Neural progenitor cell (in vitro differentiated cells): Measurements from ENCODE around the gene GAGE12D. TPM values are rescaled to one million over a fixed set of nuclear protein-coding genes. Genes with fewer than 3 reads are reported as not detected.
"Not testable (repeated sequence)": the region's sequence is repeated elsewhere in the genome, so short reads cannot be mapped to it uniquely, and the experiment has no call there.

Experiments
- DNase-seq: peaks from one replicate; pipeline ENCODE4 v3.0.0-alpha.2; 2016; ENCODE audit warnings: low spot score
- H2AFZ ChIP-seq: fragments of 200-600 bp; sonication (generic); replicated peaks from 2 replicates; pipeline ENCODE4 v1.6.1; 2016; ENCODE audit warnings: antibody characterized with exemption
- H3F3A ChIP-seq: fragments of 200-600 bp; sonication (generic); 2 replicates; pipeline ENCODE4 v1.6.1; 2016; ENCODE audit warnings: antibody characterized with exemption, low read depth
- H3K27ac ChIP-seq: fragments of 200-600 bp; sonication (generic); 2 replicates; pipeline ENCODE4 v1.5.1; 2016; ENCODE audit warnings: mild to moderate bottlenecking
- H3K27me3 ChIP-seq: fragments of 200-600 bp; sonication (generic); 2 replicates; pipeline ENCODE4 v1.6.1; 2016; ENCODE audit warnings: mild to moderate bottlenecking, moderate library complexity
- H3K36me3 ChIP-seq: fragments of 200-600 bp; sonication (generic); 2 replicates; pipeline ENCODE4 v1.5.1; 2016
- H3K4me1 ChIP-seq: fragments of 200-600 bp; sonication (generic); 2 replicates; pipeline ENCODE4 v1.6.1; 2016; ENCODE audit warnings: mixed run types
- H3K4me2 ChIP-seq: fragments of 200-600 bp; sonication (generic); 2 replicates; pipeline ENCODE4 v1.6.1; 2016
- H3K4me3 ChIP-seq: fragments of 200-600 bp; sonication (generic); 2 replicates; pipeline ENCODE4 v1.5.1; 2016
- H3K79me2 ChIP-seq: fragments of 200-600 bp; sonication (generic); 2 replicates; pipeline ENCODE4 v1.6.1; 2016; ENCODE audit warnings: low read depth
- H3K9ac ChIP-seq: fragments of 200-600 bp; sonication (generic); 2 replicates; pipeline ENCODE4 v1.6.1; 2016
- H3K9me3 ChIP-seq: fragments of 200-600 bp; sonication (generic); 2 replicates; pipeline ENCODE4 v1.5.1; 2016; ENCODE audit warnings: low read depth
- H4K20me1 ChIP-seq: fragments of 200-600 bp; sonication (generic); 2 replicates; pipeline ENCODE4 v1.6.1; 2016; ENCODE audit warnings: low read depth
- H3K27ac Mint-ChIP-seq: 3 replicates; pipeline ENCODE4 v1.8.0; 2021; ENCODE audit warnings: mixed read lengths
- H3K27me3 Mint-ChIP-seq: 2 replicates; pipeline ENCODE4 v1.8.0; 2022; ENCODE audit warnings: low read depth, mild to moderate bottlenecking, inconsistent platforms, moderate library complexity, mixed read lengths; ENCODE audit not compliant: insufficient read depth
- H3K36me3 Mint-ChIP-seq: 3 replicates; pipeline ENCODE4 v1.8.0; 2021; ENCODE audit warnings: mixed read lengths
- H3K4me1 Mint-ChIP-seq: 3 replicates; pipeline ENCODE4 v1.8.0; 2021; ENCODE audit warnings: mixed read lengths
- H3K4me3 Mint-ChIP-seq: 3 replicates; pipeline ENCODE4 v1.8.0; 2021; ENCODE audit warnings: mild to moderate bottlenecking, moderate library complexity, mixed read lengths
- H3K9me3 Mint-ChIP-seq: 3 replicates; pipeline ENCODE4 v1.8.0; 2020; ENCODE audit warnings: mixed read lengths
- small RNA-seq: library from RNA; depleted of rRNA; stranded (forward); fragments of <200 nt; gene quantifications from one replicate; pipeline ENCODE3, GENCODE V24; 2015
- total RNA-seq: library from RNA; depleted of rRNA; stranded (reverse); fragments of >200 nt; gene quantifications from 2 replicates; pipeline ENCODE4 v1.2.3, GENCODE V29; 2015; ENCODE audit warnings: low replicate concordance

Gene GAGE12D
- total RNA-seq, 1 donor from 2014 or later, result not detected

- H3K27ac Mint-ChIP-seq, H3K9ac ChIP-seq, DNase-seq, H3K27me3 ChIP-seq, H3K27ac ChIP-seq, H3K9me3 ChIP-seq, H3K27me3 Mint-ChIP-seq, H3K36me3 Mint-ChIP-seq, H3K4me3 Mint-ChIP-seq, H3F3A ChIP-seq, H3K36me3 ChIP-seq, H2AFZ ChIP-seq, H3K79me2 ChIP-seq, H3K4me2 ChIP-seq, H3K4me3 ChIP-seq, H3K4me1 ChIP-seq, H3K4me1 Mint-ChIP-seq, H4K20me1 ChIP-seq, H3K9me3 Mint-ChIP-seq: not testable (repeated sequence)
These were observed 47.7 kb downstream of the GAGE12D start, which contains the start of gene GAGE2A for GRCh38 chrX:49589196-49589595. GAGE2A (plus strand) TSS chrX:49589496; CDS start chrX:49590651, 1,155 bp downstream.

GRCh38 chrX:49589769-49590478, 48.4 kb downstream of the GAGE12D start:
- not testable (repeated sequence) for H4K20me1 ChIP-seq, H3K27me3 Mint-ChIP-seq, H3K27ac Mint-ChIP-seq, H3K4me1 Mint-ChIP-seq, H3K9ac ChIP-seq, H3K4me2 ChIP-seq, H3K36me3 Mint-ChIP-seq, DNase-seq, H3K4me1 ChIP-seq, H3K36me3 ChIP-seq, H3F3A ChIP-seq, H3K9me3 Mint-ChIP-seq, H3K9me3 ChIP-seq, H3K4me3 Mint-ChIP-seq, H3K4me3 ChIP-seq, H3K79me2 ChIP-seq, H3K27ac ChIP-seq, H3K27me3 ChIP-seq, H2AFZ ChIP-seq

- H3K27me3 Mint-ChIP-seq, H3F3A ChIP-seq: not testable (repeated sequence)
These were observed 49.0 kb downstream of the GAGE12D start for GRCh38 chrX:49590488-49590887.

More at GRCh38 chrX:49590488-49590887, 49.0 kb downstream of the GAGE12D start:
- not testable (repeated sequence) for H3K4me2 ChIP-seq, H3K4me3 Mint-ChIP-seq, H3K27ac Mint-ChIP-seq, H3K79me2 ChIP-seq, DNase-seq, H3K27me3 ChIP-seq, H3K4me3 ChIP-seq, H3K9me3 Mint-ChIP-seq, H3K4me1 Mint-ChIP-seq, H3K9ac ChIP-seq, H4K20me1 ChIP-seq, H2AFZ ChIP-seq, H3K9me3 ChIP-seq, H3K36me3 ChIP-seq, H3K27ac ChIP-seq, H3K36me3 Mint-ChIP-seq, H3K4me1 ChIP-seq

Small RNAs within 50 kb of the gene (small RNA-seq; reads per million reads assigned to genes)
- not detected for gene GAGE12B

Other genes with a start within 250 kb of the GAGE12D start
- gene GAGE10, start 238.1 kb upstream of the GAGE12D start, total RNA-seq, result not detected in 2 replicates
- not detected in 2 replicates for gene GAGE12J, start 219.7 kb upstream of the GAGE12D start, total RNA-seq
- not detected in 2 replicates for gene GAGE13, start 210.2 kb upstream of the GAGE12D start, total RNA-seq
- gene GAGE12C, start 9.6 kb upstream of the GAGE12D start, total RNA-seq, result not detected in 2 replicates
- gene GAGE12E, start 9.6 kb downstream of the GAGE12D start, total RNA-seq, result not detected in 2 replicates
- not detected in 2 replicates for gene GAGE12F, start 19.1 kb downstream of the GAGE12D start, total RNA-seq
- not detected in 2 replicates for gene GAGE12G, start 28.7 kb downstream of the GAGE12D start, total RNA-seq
- not detected in 2 replicates for gene GAGE12H, start 38.2 kb downstream of the GAGE12D start, total RNA-seq
- not detected in 2 replicates for gene GAGE2A, start 47.8 kb downstream of the GAGE12D start, total RNA-seq
- not detected in 2 replicates for gene GAGE1, start 57.3 kb downstream of the GAGE12D start, total RNA-seq
- not detected in 2 replicates for gene PAGE1, start 154.3 kb downstream of the GAGE12D start, total RNA-seq